Measurements from ENCODE around the gene KCND3. TPM values are rescaled to one million over a fixed set of nuclear protein-coding genes. Genes with fewer than 3 reads are reported as not detected.

The KCND3 gene
- total RNA-seq, 3 donors from 2014 or later (not counting 1 experiment from before 2014, with no cell fraction given): 0.07 to 0.16 TPM; not detected in 1

- Mint-ChIP-seq H3K9me3 (no peaks in the 10 kb centered on the region), H3K4me1 (no peaks in the 10 kb centered on the region), H3K27me3 (ENCODE audit: low read depth in 2 of 2) (peaks cover 23 to 67% of the 10 kb centered on the region in 2 donors), H3K36me3 (no peaks in the 10 kb centered on the region), H3K27ac (no peak overlapping the region), H3K4me3 (no peak overlapping the region)
- no peaks in the 10 kb centered on the region for H3K4me1 ChIP-seq (ENCODE audit: control insufficient read depth, insufficient read depth, low read length)
- no peaks in the 10 kb centered on the region for H3K36me3 ChIP-seq (ENCODE audit: control insufficient read depth, insufficient read depth, low read length)
- no peak overlapping the region for H3K27ac ChIP-seq (ENCODE audit: low read length)
- no peaks in the 10 kb centered on the region for H3K27me3 ChIP-seq (ENCODE audit: control insufficient read depth, insufficient read depth, low read length)
- 79% methylated on average over 5 of the region's 5 CpGs for WGBS (ENCODE audit: insufficient coverage)
- H3K9me3 ChIP-seq (ENCODE audit: control insufficient read depth, insufficient read depth, low read length): no peaks in the 10 kb centered on the region
- ATAC-seq: no peak
- intact Hi-C loops (cut with micrococcal nuclease): no loop called here
- no peak overlapping the region for H3K4me3 ChIP-seq (ENCODE audit: low read length)
- DNase-seq: no peak
- no peak for TF ChIP-seq CTCF (IDR thresholded peaks at IDR 0.05)
Observed at GRCh38 chr1:111965781-111966443, 23.6 kb downstream of the KCND3 start.

DNA sequence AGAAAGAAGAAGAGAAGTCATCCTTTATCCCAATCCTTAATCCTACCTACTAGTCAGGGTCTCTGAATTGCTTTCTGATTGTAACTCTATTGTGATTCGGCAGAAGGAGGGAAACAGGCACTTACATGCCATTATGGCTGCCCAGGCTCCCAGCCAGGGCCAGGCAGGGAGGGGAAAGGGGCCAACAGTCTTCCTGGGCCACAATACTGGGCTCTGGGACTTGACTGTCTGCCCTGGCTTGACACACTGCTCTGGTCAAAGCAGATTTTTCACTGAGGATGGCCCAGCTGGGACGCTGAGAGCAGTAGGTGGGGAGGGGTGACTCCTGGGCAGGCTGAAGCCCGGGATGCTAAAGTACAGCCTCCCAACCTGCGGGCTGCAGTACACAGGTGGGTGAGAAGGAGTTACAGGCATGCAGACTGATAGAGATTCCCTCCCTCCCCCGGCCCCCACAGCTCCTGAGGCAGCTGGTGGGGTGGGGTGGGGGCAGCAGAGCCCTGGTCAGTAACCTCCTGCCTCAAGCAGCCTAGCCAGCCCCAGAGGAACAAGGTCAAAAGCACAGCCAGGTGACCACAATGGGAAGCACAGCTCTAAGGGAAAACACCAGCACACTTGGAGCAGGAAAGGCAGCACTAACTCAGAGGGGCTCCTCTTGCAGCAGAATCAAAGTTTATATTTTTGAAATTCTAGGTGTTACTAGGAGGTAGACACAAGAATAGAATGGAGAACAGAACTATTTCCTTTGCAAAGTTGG lies 25.3 kb downstream of the KCND3 start:
- H3K27me3 Mint-ChIP-seq (ENCODE audit: low read depth in 2 of 2): peaks cover 16 to 63% of the 10 kb centered on the region in 2 donors
- H3K4me3 Mint-ChIP-seq: no peak overlapping the region
- ATAC-seq: no peak

GRCh38 chr1:111961773-111962565 lies 27.5 kb downstream of the KCND3 start:
- no peaks in the 10 kb centered on the region for H3K36me3 Mint-ChIP-seq
- 75% methylated on average over 9 of the region's 11 CpGs for WGBS (ENCODE audit: insufficient coverage)
- H3K4me3 ChIP-seq (ENCODE audit: low read length): no peak overlapping the region
- DNase-seq (no peak), ATAC-seq (no peak)
- TF ChIP-seq CTCF (IDR thresholded peaks at IDR 0.05): no peak
- H3K36me3 ChIP-seq (ENCODE audit: control insufficient read depth, insufficient read depth, low read length): no peaks in the 10 kb centered on the region
- no peak overlapping the region for H3K27ac ChIP-seq (ENCODE audit: low read length)
- no peak overlapping the region for H3K27ac Mint-ChIP-seq
- H3K9me3 ChIP-seq (ENCODE audit: control insufficient read depth, insufficient read depth, low read length): no peaks in the 10 kb centered on the region
- no peaks in the 10 kb centered on the region for H3K9me3 Mint-ChIP-seq
- intact Hi-C loops (cut with micrococcal nuclease): no loop called here
- no peaks in the 10 kb centered on the region for H3K27me3 ChIP-seq (ENCODE audit: control insufficient read depth, insufficient read depth, low read length)
- H3K4me1 Mint-ChIP-seq: no peaks in the 10 kb centered on the region
- peaks cover 18 to 65% of the 10 kb centered on the region in 2 donors for H3K27me3 Mint-ChIP-seq (ENCODE audit: low read depth in 2 of 2)
- H3K4me1 ChIP-seq (ENCODE audit: control insufficient read depth, insufficient read depth, low read length): no peaks in the 10 kb centered on the region
- no peak overlapping the region for H3K4me3 Mint-ChIP-seq

More for the DNA sequence above, 25.3 kb downstream of the KCND3 start:
- Histone ChIP-seq H3K36me3 (ENCODE audit: control insufficient read depth, insufficient read depth, low read length) (no peaks in the 10 kb centered on the region), H3K4me3 (ENCODE audit: low read length) (no peak overlapping the region), H3K4me1 (ENCODE audit: control insufficient read depth, insufficient read depth, low read length) (no peaks in the 10 kb centered on the region), H3K9me3 (ENCODE audit: control insufficient read depth, insufficient read depth, low read length) (no peaks in the 10 kb centered on the region), H3K27me3 (ENCODE audit: control insufficient read depth, insufficient read depth, low read length) (no peaks in the 10 kb centered on the region), H3K27ac (ENCODE audit: low read length) (no peak overlapping the region)
- TF ChIP-seq CTCF (IDR thresholded peaks at IDR 0.05): no peak
- 25% methylated on average over 4 of the region's 5 CpGs for WGBS (ENCODE audit: insufficient coverage)
- Mint-ChIP-seq H3K9me3 (no peaks in the 10 kb centered on the region), H3K36me3 (no peaks in the 10 kb centered on the region), H3K4me1 (no peaks in the 10 kb centered on the region), H3K27ac (no peak overlapping the region)
- no peak for DNase-seq
- intact Hi-C loops (cut with micrococcal nuclease): no loop called here

Measured in natural killer cell (primary cell).